ENCODE data around the gene RBM18.

GRCh38 chr9:122218935-122219855 is 45.4 kb downstream of the RBM18 start:
- TF ChIP-seq ELF1 (IDR thresholded peaks at IDR 0.05; ENCODE audit: borderline replicate concordance, low read depth) (no peak), CTCF (IDR thresholded peaks at IDR 0.05 in 2 of 3, conservative IDR thresholded peaks at IDR 0.05 in 1 of 3; ENCODE audit: borderline replicate concordance in 1 of 3, insufficient read depth in 1 of 3, low read depth in 2 of 3, low read length in 2 of 3) (no peak), EGR1 (IDR thresholded peaks at IDR 0.05; ENCODE audit: low read depth) (no peak)

All from HCT116 (cell line).